Stimulated activated CD4-positive, alpha-beta T cell treated with anti-CD3 and anti-CD28 coated beads, Interleukin-2, amount 100 ng/mL, for 48 hours (primary cell): ENCODE results near the gene ZNF107.
"Not testable (repeated sequence)": the region's sequence is repeated elsewhere in the genome, so short reads cannot be mapped to it uniquely, and the experiment has no call there.

ENCODE experiments used
- DNase-seq, 2 donors: peaks; one replicate each; pipeline ENCODE4 v3.0.0-alpha.2; 2020

The ZNF107 gene

DNA sequence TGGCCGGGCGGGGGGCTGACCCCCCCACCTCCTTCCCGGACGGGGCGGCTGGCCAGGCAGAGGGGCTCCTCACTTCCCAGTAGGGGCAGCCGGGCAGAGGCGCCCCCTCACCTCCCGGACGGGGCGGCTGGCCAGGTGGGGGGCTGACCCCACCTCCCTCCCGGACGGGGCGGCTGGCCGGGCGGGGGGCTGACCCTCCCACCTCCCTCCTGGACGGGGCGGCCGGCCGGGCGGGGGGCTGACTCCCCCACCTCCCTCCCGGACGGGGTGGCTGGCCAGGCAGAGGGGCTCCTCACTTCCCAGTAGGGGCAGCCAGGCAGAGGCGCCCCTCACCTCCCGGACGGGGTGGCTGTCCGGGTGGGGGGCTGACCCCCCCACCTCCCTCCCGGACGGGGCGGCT lies 72.5 kb downstream of the ZNF107 start:
- not testable (repeated sequence) for DNase-seq

DNA sequence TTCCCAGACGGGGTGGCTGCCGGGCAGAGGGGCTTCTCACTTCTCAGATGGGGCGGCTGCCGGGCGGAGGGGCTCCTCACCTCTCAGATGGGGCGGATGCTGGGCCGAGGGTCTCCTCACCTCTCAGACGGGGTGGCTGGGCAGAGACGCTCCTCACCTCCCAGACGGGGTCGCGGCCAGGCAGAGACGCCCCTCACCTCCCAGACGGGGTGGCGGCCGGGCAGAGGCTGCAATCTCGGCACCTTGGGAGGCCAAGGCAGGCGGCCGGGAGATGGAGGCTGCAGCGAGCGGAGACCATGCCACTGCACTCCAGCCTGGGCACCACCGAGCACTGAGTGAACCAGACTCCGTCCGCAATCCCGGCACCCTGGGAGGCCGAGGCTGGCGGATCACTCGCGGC lies 73.0 kb downstream of the ZNF107 start:
- not testable (repeated sequence) for DNase-seq

DNA sequence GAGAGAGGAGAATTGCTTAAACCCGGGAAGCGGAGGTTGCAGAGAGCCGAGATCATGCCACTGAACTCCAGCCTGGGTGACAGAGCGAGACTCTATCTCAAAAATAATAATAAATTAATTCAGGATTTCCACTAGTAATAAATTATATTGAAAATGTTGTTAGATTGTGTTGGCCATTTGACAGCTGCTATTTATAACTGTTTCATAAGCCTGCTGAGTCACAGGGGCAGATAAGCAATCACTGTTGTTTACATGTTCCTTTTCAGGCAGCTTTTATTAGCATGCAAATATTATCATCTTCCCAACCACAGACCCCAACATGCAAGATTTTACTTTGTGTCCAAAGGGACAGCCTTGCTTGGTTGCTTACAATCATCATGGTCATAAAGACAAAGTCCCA lies 78.7 kb downstream of the ZNF107 start:
- no peak for DNase-seq

DNA sequence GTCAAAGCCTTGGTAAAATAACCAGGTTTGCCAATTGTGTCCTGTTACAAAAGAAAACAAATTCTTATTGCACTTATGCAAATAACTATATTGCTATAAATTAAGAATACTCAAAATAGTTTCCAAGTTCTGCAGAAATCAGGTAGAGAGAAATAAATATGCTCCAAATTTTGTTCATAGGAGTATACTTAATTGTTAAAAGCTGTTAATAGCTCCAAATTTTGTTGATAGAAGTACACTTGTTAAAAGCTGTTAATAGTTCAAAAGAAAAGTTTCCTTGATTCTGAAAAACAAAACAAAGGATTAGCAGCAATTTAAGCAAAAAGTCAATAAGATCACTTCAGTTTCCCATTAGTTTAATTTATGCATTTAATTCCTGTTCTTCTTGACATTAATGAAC lies 81.9 kb downstream of the ZNF107 start:
- DNase-seq = no peak

DNA sequence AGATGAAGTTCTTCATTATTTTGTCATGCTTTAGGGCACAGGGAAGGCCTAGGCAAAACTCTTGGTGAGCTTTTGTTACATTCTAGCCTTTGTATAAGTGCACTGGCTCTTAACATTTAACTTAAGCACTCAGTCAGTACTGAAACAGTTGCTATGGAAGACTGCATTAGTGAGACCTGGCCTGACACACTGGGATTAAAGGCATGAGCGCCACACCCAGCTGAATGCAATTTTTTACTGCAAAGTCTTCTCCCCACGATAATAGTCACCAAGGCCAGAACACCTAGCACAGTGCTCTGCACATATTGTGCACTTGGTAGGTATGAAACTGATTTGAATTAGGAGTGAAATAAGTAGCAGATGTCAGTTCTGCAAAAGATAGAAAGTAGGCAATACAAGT lies 87.1 kb downstream of the ZNF107 start:
- no peak for DNase-seq

DNA sequence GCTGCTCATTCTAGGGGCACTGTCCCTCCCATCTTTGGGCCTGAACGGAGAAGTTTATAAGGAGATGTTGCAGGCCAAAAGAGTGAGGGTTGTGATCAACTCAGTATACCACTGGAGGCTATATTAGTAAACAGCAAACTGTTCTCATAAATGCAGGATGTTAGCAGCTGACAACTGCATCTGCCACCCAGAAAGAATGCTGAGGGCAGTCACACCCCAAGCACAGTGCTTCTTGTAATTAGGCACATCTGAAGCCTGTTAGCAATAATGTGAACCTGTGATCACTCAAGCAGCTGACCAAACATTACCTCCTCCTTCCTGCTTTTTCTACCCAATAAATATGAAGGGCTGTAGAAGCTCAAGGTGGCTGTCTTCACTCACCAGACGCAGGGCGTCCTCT lies 89.9 kb downstream of the ZNF107 start:
- no peak for DNase-seq

DNA sequence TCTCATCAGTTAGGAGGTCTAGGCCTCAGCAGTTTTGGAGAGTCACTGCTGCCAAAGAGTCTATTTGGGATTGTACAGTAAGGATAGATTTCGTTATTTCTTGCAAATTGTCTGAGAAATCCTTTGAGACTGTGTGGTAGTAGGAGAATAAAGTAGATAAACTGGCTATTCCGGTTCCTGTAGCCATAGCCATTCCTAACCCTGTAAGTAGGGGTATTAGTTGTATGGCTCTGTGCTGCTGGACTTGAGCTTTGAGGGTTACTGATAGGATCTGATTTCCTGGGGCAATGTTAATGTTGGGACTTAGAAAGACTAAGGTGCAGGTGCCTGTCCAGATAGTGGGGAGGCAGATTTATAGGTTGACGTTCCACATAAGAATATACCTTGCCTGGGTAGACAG lies 92.2 kb downstream of the ZNF107 start:
- no peak for DNase-seq
